Prostate gland (tissue), 2 donors: Measurements from ENCODE around the gene ZCRB1.
"Not testable (repeated sequence)": the region's sequence is repeated elsewhere in the genome, so short reads cannot be mapped to it uniquely, and the experiment has no call there.

ENCODE experiments used
- POLR2A ChIP-seq: fragments of 450-650 bp; IDR thresholded peaks from one replicate; pipeline ENCODE4 v1.6.1; 2016; ENCODE audit warnings: antibody characterized with exemption, mild to moderate bottlenecking
- TF ChIP-seq, protein P1 (sequence below), 4 experiments: fragments of 200-600 bp in 2 of 4; fragments of 450-650 bp in 2 of 4; sonication (generic) in 2 of 4; IDR thresholded peaks; 1 replicate in 3 of 4; 2 replicates in 1 of 4; pipeline ENCODE4 v1.5.1; 2016 to 2019; ENCODE audit warnings: antibody characterized with exemption in 4 of 4, mild to moderate bottlenecking in 2 of 4, moderate library complexity in 2 of 4

DNA sequence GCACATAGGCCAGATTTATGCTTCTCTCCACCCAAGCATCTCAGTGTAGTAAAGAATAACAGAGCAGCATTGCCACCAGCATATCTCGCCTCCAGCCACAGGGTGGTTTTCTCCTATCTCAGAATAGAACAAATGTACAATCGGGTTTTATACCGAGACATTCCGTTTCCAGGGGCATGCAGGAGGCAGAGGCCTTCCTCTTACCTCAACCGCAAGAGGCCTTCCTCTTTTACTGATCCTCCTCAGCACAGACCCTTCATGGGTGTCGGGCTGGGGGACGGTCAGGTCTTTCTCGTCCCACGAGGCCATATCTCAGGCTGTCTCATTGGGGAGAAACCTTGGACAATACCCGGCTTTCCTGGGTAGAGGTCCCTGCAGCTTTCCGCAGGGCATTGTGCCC is 4.2 kb upstream of the ZCRB1 start:
- TF ChIP-seq, protein P1, sequence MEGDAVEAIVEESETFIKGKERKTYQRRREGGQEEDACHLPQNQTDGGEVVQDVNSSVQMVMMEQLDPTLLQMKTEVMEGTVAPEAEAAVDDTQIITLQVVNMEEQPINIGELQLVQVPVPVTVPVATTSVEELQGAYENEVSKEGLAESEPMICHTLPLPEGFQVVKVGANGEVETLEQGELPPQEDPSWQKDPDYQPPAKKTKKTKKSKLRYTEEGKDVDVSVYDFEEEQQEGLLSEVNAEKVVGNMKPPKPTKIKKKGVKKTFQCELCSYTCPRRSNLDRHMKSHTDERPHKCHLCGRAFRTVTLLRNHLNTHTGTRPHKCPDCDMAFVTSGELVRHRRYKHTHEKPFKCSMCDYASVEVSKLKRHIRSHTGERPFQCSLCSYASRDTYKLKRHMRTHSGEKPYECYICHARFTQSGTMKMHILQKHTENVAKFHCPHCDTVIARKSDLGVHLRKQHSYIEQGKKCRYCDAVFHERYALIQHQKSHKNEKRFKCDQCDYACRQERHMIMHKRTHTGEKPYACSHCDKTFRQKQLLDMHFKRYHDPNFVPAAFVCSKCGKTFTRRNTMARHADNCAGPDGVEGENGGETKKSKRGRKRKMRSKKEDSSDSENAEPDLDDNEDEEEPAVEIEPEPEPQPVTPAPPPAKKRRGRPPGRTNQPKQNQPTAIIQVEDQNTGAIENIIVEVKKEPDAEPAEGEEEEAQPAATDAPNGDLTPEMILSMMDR (IDR thresholded peaks at IDR 0.05): not testable (repeated sequence)
- not testable (repeated sequence) for TF ChIP-seq POLR2A
